CD4-positive, alpha-beta T cell treated with Interleukin-21 for 1 hour (primary cell): Measurements from ENCODE around the gene ASXL1.

Experiments
- DNase-seq: peaks from one replicate; pipeline ENCODE4 v3.0.0-alpha.2; 2020

Gene ASXL1

DNA sequence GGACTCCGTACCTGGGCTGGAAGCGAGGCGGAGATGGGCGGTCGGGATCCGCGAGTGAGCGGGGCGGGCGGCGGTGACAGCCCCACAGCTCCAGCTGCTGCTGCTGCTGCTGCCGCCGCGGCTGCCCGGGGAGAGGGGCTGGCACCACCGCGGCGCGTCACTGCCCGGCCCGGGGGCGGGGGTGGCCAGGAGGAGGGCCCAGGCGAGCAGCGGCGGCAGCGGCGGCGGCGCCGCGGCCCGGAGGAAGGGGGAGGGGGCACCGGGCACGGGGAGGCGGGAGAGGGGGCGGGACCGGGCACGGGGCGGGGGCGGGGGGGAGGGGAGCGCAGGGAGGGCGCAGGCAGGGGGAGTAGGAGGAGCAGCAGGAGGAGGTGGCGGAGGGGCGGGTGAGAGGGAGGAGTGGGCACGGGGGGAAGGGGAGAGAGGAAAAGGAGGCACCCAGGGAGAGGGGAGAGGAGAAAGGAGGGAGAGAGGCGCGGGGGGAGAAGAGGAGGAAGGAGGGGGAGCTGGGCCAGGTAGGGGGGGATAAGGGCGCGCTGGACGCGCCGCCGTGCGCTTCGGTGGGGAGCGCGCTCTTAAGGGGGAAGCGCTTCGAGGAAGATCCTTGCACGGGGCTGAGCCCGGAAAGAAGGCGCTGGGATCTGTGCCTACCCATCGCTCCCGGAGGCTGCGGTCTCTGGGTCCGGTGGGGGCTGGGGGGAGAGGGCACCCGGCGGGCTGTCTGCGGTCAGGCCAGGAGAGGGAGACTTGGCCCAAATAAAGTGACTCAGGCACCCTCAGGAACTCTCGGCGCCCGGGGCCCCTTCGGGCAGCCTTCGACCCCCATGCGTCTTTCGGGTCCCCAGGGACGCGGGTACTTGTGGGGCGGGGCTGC, 125.5 kb downstream of the ASXL1 start:
- DNase-seq, result peak; percentile 79

DNA sequence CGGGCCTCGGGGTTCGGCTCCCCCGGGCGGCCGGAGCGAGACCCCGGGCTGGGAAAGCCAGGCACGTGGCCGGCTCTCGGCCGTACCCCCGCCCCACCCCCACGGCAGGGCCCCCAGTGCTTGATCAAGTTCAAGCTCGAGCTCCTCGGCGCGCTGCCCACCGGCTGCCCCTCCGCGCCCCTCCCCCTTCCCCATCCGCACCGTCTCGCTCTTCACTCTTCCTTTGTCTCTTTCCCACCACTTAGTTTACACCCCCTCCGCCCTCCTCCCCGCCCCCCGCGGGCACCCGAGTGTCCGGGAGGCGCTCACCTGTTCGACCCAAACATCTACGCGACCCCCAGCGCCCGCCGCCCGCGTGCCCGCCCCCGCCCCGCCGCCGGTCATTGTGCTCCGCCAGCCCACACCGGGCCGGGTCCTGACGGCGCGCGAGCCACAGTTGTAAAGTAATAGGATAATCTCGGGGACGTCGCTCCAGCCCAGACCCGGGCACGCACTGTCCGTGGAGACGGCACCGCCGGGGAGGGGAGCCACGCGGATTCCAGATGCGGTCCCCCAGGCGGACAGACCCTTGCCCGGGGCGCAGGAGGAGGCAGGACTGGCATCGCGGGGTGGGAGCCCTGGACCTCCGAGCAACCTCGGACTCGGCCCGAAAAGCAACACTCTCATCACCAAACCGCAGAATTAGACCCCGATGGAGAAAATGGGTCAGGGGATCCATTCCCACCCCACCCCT, 126.3 kb downstream of the ASXL1 start:
- peak; percentile 19 for DNase-seq

DNA sequence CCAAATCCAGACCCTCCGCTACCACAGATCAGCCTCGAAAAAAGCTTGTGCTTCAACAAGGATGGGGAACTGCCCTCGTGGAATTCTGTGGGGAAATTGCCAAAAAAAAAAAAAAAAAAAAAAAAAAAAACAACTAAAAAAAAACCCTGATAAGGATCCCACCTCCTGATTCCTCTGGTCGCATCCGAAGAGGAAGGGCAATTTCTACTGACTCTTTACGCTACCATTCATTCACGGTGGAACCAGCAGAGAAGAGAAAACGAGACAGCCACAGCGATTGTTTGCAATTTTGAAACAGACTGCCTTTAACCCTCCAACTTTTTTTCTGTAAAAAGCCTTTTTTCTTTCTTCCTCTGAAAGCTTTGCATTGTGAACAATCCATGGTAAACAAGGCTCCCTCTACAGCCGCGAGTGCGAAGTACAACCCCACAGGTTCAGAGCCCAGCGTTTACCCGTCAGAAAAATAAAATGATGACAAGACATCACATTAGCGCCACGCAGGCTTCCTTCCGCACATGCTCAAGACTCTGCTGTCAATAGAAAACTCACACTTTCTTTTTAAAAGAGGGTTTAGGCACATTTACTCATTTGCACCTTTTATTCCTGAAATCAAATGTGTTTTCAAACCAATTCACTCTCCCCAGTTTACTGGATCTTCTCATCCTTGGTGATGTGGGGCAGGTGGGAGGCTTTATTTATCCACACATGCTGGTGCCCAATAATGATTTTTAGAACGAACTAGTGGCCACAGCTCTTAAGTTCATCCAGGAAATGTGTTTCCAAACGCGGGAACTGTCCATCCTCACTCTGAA, 127.0 kb downstream of the ASXL1 start:
- DNase-seq, result peak; percentile 88

DNA sequence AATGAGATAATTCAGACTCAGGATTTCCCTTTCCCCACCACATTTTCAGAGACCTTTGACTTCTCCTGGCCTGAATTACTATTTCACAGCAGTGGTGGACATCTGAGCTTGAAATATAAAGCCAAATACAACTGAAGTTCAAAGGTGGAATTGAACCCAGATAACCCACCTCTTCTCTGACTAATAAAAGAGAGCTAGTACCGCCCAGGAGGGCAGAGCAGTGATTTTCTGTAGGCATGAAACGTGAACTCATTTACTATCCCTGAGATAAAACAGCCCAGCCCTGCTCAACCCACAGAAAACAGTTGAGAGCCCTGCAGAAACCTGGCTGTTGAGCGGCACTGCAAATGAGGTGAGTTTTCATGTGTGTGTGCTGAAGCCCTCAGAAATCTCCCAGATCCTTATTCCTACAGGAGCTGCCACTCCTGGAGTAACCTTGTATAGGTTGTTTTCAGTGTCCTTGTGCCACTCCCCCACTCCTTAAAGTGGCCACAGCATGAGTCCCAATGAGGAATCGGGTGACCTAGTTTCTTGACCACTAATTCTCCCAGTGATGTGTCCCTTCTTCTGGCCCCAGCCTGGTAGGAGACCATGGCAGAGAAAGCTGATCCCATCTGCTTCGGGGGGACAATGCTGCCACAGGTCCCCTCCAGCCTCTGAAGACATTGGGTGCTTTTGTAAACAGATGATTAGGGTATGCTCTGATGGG, 127.8 kb downstream of the ASXL1 start:
- no peak for DNase-seq

- DNase-seq, result no peak
Observed at GRCh38 chr20:32487381-32487780, 129.2 kb downstream of the ASXL1 start.

DNA sequence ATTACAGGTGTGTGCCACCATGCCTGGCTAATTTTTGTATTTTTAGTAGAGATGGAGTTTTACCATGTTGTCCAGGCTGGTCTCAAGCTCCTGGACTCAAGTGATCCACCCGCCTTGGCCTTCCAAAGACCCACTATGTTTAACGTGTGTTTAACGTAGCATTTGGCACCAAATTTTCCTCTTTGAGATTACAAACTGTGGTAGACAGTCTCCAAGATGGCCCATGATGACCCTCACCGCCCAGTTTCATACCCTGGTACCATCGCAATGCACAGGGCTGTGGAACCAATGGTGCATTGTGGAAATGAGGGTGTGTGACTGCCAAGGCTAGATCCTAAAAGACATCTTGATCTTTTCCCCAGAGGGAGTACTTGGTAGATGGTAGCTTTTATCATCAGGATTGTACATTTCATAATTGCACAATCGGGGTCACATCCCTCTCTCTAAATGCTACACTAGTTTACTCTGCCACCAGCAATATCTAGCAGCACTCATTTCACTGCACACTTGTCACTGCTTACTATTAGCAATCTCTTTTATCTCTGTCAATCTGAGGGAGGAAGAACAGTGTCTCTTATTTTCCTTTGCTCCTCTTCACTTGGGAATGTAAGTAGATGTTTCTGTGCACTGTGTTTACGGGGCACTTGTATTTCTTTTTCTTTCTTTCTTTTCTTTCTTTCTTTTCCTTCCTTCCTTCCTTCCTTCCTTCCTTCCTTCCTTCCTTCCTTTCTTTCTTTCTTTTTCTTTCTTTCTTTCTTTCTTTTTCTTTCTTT, 130.1 kb downstream of the ASXL1 start:
- no peak for DNase-seq
